Measurements from ENCODE around the gene DBF4B.

The DBF4B gene

DNA sequence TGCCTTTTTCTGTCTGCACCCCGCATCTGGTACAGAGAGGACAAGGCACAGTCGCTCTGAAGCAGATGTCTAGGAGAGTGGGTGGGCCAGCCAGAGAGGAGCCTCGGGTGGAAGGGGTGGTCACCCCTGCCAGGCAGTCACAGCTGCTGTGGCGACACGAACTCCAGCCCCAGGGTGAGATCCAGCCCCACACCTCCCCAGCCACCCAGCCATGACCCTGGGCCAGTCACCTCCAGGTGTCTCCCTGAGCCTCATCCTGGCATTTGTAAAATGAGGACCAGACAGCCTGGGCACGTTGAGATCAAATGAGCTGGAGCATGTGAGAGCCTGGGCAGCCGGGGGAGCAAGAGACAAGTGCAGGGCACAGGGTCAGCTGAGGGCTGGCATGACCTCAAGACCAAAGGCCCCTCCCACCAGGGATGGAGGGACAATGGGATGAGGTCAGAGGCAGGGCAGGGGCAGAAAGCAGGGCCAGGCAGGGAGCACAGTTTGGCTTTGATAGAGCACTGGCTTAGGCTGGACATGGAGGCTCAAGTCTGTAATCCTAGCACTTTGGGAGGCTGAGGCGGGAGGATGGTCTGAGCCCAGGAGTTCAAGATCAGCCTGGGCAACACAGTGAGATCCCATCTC, 58.1 kb downstream of the DBF4B start:
- H3K4me3 ChIP-seq (ENCODE audit: low read depth in 1 of 2, low read length in 2 of 2), result no peak overlapping the region
- no peak for TF ChIP-seq EZH2 (IDR thresholded peaks at IDR 0.05; ENCODE audit: borderline replicate concordance, low read depth, low read length, severe bottlenecking)
- TF ChIP-seq, protein P1, sequence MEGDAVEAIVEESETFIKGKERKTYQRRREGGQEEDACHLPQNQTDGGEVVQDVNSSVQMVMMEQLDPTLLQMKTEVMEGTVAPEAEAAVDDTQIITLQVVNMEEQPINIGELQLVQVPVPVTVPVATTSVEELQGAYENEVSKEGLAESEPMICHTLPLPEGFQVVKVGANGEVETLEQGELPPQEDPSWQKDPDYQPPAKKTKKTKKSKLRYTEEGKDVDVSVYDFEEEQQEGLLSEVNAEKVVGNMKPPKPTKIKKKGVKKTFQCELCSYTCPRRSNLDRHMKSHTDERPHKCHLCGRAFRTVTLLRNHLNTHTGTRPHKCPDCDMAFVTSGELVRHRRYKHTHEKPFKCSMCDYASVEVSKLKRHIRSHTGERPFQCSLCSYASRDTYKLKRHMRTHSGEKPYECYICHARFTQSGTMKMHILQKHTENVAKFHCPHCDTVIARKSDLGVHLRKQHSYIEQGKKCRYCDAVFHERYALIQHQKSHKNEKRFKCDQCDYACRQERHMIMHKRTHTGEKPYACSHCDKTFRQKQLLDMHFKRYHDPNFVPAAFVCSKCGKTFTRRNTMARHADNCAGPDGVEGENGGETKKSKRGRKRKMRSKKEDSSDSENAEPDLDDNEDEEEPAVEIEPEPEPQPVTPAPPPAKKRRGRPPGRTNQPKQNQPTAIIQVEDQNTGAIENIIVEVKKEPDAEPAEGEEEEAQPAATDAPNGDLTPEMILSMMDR (IDR thresholded peaks at IDR 0.05; ENCODE audit: borderline replicate concordance, extremely low read depth, low read length, poor library complexity, severe bottlenecking), result no peak
- DNase-seq (no peak), ATAC-seq (ENCODE audit: insufficient read depth, low read depth) (no peak)
- H3K36me3 ChIP-seq (ENCODE audit: insufficient read depth, low read length), result no peaks in the 10 kb centered on the region
- no peak overlapping the region for H3K27ac ChIP-seq (ENCODE audit: low read length)
- H3K4me1 ChIP-seq (ENCODE audit: insufficient read depth, low read length), result no peaks in the 10 kb centered on the region
- peaks cover 3% of the 10 kb centered on the region; the same call in 1 of the 2 replicates for H4K20me1 ChIP-seq (ENCODE audit: insufficient read depth, low read length)
- H2AFZ ChIP-seq (ENCODE audit: low read depth, low read length), result no peak overlapping the region
- no peaks in the 10 kb centered on the region for H3K27me3 ChIP-seq (ENCODE audit: insufficient read depth, low read length, poor library complexity)
- H3K79me2 ChIP-seq (ENCODE audit: insufficient read depth, low read length), result no peaks in the 10 kb centered on the region
- H3K9me3 ChIP-seq (ENCODE audit: insufficient read depth, low read length, severe bottlenecking), result no peaks in the 10 kb centered on the region
- no peak overlapping the region for H3K9ac ChIP-seq (ENCODE audit: low read depth, low read length)
- no peak overlapping the region for H3K4me2 ChIP-seq (ENCODE audit: insufficient read depth, low read length)

DNA sequence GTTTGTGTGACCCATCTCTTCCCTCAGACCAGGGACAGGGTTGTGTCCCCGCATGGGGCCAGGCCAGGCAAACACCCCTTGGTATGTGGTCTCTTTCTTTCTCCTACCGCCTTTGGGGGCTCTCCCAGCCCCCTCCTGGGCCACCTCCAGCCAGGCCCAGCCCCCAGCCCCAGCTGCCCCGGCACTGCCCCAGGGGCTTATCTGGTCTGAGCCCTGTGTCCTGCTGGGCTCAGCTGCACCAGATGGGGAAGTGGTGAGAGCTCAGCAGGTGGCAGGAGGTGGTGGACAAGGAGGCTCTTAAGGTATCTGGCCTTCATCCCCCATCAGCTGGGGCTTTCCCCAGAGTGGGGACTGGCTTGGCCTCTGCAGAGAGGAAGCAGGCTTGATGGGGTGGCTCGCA, 59.0 kb downstream of the DBF4B start:
- DNase-seq, result no peak
- H2AFZ ChIP-seq (ENCODE audit: low read depth, low read length), result no peak overlapping the region
- TF ChIP-seq, protein P1 (IDR thresholded peaks at IDR 0.05; ENCODE audit: borderline replicate concordance, extremely low read depth, low read length, poor library complexity, severe bottlenecking), result no peak
- no peak for ATAC-seq (ENCODE audit: insufficient read depth, low read depth)
- H3K4me3 ChIP-seq (ENCODE audit: low read depth in 1 of 2, low read length in 2 of 2), result no peak overlapping the region
- H3K27ac ChIP-seq (ENCODE audit: low read length), result no peak overlapping the region
- no peak overlapping the region for H3K9ac ChIP-seq (ENCODE audit: low read depth, low read length)
- no peaks in the 10 kb centered on the region for H3K27me3 ChIP-seq (ENCODE audit: insufficient read depth, low read length, poor library complexity)
- H3K36me3 ChIP-seq (ENCODE audit: insufficient read depth, low read length), result no peaks in the 10 kb centered on the region
- H3K79me2 ChIP-seq (ENCODE audit: insufficient read depth, low read length), result no peaks in the 10 kb centered on the region
- H3K4me2 ChIP-seq (ENCODE audit: insufficient read depth, low read length), result no peak overlapping the region
- H3K4me1 ChIP-seq (ENCODE audit: insufficient read depth, low read length), result no peaks in the 10 kb centered on the region
- H3K9me3 ChIP-seq (ENCODE audit: insufficient read depth, low read length, severe bottlenecking), result no peaks in the 10 kb centered on the region
- H4K20me1 ChIP-seq (ENCODE audit: insufficient read depth, low read length), result peaks cover 3% of the 10 kb centered on the region; the same call in 1 of the 2 replicates

DNA sequence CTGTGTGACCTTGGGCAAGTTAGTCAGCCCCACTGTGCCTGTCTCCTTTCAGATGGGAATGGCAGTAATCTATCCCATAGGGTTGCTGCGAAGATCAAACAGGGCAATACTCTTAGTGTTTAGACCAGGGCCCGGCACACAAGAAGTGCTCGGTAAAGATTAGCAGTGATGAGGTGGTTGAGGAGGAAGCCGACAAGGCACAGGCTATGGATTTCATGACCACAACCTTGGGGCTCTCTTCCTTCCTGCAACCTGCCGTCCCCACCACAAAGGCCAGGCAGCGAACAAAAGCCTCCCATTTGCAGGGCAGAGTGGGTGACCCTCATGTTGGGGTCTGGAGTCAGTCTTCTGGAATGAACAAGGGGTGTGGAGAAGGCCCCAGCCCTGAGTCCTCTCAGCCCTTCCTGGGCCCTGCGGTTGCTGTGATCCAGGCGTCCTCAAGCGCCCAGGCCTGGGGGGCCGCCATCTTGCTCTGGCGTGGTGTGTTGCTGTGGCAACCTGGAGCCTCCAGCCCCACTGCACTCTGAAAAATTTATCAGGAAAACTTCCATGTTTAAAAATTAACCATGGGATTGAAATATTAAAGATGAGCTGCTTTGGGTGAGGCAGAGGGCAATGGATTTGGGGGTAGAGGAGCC, 60.2 kb downstream of the DBF4B start:
- TF ChIP-seq, protein P1 (IDR thresholded peaks at IDR 0.05; ENCODE audit: borderline replicate concordance, extremely low read depth, low read length, poor library complexity, severe bottlenecking), result no peak
- TF ChIP-seq EZH2 (IDR thresholded peaks at IDR 0.05; ENCODE audit: borderline replicate concordance, low read depth, low read length, severe bottlenecking), result no peak
- no peak for DNase-seq

More for the DNA sequence above, 60.2 kb downstream of the DBF4B start:
- Histone ChIP-seq H3K9me3 (ENCODE audit: insufficient read depth, low read length, severe bottlenecking) (no peaks in the 10 kb centered on the region), H4K20me1 (ENCODE audit: insufficient read depth, low read length) (peaks cover 3% of the 10 kb centered on the region; the same call in 1 of the 2 replicates), H3K36me3 (ENCODE audit: insufficient read depth, low read length) (no peaks in the 10 kb centered on the region), H3K4me1 (ENCODE audit: insufficient read depth, low read length) (no peaks in the 10 kb centered on the region), H3K79me2 (ENCODE audit: insufficient read depth, low read length) (no peaks in the 10 kb centered on the region), H3K4me2 (ENCODE audit: insufficient read depth, low read length) (no peak overlapping the region), H2AFZ (ENCODE audit: low read depth, low read length) (no peak overlapping the region), H3K27me3 (ENCODE audit: insufficient read depth, low read length, poor library complexity) (no peaks in the 10 kb centered on the region), H3K4me3 (ENCODE audit: low read depth in 1 of 2, low read length in 2 of 2) (no peak overlapping the region), H3K9ac (ENCODE audit: low read depth, low read length) (no peak overlapping the region), H3K27ac (ENCODE audit: low read length) (no peak overlapping the region)
- ATAC-seq (ENCODE audit: insufficient read depth, low read depth), result no peak

All from DND-41 (cell line).